Stimulated activated CD4-positive, alpha-beta T cell treated with anti-CD3 and anti-CD28 coated beads, Interleukin-15, amount 100 ng/mL, for 1 hour (primary cell): ENCODE measurements around the gene CDC14A.

Experiments used
- DNase-seq, 2 donors: peaks; one replicate each; pipeline ENCODE4 v3.0.0-alpha.2; 2020; ENCODE audit warnings: low read depth in 1 of 2, low spot score in 1 of 2

Gene CDC14A

DNA sequence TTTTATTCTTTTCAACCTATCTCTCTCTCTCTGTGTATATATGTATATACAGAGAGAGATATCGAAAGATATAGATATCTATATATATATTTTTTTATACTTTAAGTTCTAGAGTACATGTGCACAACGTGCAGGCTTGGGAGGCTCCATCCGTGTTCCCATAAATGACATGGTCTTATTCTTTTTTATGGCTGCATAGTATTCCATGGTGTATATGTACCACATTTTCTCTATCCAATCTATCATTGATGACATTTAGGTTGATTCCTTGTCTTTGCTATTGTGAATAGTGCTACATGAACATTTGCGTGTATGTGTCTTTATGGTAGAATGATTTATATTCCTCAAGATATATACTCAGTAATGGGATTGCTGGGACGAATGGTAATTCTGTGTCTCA lies 130.4 kb downstream of the CDC14A start:
- DNase-seq: no peak

DNA sequence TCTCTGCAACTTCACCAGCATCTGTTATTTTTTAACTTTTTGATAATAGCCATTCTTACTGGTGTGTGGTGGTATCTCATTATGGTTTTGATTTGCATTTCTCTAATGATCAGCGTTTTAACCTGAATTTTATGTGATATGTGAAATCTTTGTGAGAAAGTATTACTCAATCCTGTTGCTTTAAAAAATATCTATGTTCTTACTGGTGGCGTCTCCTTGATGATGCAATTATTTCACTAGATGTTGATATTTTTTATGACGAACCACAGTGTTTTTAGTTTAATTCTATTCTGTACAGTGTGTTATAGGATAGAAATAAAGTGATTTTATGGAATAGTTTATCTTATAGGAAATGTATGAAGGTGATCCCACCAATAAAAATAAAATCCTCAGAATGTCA lies 130.9 kb downstream of the CDC14A start:
- DNase-seq: no peak

DNA sequence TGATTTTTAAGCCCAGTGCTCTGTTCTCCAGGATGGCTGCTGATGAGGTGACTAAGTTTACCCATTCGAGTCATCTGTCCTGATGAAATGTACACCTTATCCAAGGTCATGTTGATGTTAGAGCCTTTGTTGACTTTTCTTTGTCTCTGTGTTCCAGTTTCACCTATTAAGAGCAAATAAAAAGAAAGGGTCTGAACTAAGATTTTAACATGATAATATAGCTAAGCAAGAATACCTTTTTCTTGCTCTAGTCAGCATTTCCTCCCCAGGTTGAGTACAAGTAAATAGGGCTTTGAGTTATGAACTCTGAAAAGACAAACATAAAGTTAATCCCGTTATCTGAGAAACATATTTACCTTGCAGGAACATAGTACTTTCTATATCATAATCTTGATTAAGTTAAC lies 133.6 kb downstream of the CDC14A start:
- no peak for DNase-seq

DNA sequence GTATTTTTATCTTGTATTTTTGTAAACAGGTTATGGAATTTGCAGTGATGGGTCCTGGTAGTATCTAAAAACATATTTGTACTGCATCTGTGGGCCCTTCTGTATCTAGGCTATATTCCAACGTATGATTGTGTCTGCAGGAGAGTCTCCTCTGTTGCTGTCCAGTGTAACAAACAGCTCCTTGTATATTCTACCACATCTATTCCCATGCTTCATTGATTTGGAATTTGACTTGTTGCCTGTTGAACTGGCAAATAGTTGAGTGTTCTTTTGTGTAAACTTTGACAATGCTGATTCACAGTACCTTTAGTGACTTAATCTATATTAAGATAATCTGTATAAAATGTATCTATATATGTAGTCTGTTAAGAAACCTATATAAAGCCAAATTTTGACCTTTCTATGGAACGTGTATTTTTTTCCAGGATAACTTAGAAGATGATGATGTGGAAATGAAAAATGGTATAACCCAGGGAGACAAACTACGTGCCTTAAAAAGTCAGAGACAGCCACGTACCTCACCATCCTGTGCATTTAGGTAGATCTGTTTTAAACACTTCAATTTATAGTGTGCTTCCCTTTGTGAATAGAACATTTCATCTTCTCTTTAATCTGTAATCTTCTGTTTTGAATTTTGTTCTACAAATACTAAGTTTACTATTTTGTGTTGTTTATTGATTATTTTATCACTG lies 142.2 kb downstream of the CDC14A start:
- no peak for DNase-seq

DNA sequence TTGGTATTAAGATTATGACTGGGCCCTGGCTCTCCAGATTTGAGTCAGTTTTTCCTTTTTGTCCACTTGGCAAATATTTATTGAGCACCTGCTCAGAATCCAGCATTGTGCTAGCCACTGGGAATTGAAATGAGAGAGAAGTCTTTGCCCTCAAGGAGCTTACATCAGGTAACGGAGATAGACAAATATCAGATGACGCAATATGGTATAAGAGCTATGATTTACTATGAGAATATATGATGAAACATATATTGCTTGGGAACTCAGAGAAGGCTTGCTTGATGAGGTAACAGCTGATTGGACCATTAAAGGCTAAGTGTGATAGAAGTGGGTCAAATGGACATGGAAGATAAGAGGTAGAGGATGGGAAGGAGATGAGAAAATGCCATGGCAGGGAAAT lies 144.6 kb downstream of the CDC14A start:
- DNase-seq: no peak

DNA sequence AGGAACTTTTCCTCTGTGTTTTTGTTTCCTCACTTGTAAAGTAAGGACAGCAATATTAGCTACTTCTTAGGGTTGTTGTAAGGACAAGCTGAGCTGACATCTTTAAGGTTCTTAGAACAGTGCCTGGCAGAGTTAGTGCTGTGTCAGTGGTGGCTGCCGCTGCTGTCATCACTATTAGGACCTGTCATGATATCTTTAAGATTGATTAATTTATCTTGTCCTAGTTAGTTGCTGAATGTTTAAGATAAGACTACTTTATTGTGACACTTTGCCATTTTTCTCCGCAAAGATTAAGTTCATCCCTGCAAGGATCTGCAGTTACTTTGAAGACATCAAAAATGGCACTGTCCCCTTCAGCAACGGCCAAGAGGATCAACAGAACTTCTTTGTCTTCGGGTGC lies 145.5 kb downstream of the CDC14A start:
- DNase-seq: no peak

DNA sequence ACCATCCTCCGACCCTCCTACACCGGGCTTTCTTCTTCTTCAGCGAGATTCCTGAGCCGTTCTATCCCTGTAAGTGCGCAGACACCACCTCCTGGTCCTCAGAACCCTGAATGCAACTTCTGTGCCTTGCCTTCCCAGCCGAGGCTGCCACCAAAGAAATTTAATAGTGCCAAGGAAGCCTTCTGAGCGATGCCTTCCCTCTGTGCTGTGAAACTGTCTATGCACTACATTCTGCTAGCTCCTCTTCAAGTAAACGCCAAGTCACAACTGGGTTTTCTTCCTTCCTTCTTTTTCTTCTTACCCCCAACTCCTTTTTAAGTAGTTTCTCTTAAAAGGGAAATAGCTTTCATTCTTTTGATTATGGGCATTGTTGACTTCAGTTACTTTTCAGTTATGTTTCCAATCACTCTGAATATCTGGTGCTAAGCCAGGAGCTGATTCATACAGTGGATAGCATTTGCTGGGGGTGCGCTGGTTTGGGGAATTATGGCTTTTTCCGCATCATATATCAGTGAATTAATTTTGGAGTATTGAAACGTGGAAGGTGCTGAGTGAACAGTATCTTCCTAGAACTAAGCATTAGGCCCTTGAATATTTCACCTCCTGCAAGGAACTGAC lies 147.0 kb downstream of the CDC14A start:
- DNase-seq: no peak

DNA sequence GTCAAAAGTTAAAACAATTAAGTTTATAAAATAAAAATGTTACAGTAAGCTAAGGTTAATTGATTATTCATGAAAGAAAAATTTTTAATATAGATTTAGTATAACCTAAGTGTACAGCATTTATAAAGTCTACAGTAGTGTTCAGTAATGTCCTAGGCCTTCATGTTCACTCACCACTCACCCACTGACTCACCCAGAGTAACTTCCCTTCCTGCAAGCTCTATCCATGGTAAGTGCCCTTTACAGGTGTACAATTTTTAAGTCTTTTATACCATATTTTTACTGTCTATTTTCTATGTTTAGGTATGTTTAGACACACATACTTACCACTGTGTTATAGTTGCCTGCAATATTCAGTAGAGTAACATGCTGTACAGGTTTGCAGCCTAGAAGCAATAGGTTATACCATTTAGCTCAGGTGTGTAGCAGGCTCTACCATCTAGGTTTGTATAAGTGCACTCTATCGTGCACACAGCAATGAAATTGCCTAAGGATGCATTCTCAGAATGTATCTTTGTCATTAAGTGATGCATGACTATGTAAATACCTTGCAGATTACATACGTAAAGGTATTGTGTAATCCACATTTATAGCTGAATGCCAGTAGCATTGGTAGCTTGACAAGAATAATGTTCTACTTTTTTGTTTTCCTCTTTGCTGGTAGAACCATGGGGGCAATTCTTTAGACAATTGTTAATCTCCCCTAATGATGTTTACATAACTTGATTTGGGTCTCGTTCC lies 149.9 kb downstream of the CDC14A start:
- no peak for DNase-seq

DNA sequence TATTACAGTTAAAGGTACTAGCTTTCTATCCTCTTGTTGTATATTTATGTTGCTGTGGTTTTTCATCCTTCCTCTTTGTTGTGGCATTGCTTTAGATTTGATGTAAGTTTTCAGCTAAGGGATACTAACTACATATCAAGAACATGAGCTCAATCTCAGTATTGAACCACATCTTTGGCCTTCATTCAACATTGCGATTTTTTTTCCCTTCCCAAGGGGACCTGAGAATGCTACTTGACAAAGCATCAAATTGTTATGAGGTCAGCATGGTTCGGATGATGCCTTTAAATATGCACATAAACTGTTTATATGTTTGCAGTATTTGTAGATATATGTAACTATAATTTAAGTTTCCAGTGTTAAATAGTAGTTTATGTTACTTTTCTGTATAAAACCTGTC lies 153.9 kb downstream of the CDC14A start:
- DNase-seq: no peak

DNA sequence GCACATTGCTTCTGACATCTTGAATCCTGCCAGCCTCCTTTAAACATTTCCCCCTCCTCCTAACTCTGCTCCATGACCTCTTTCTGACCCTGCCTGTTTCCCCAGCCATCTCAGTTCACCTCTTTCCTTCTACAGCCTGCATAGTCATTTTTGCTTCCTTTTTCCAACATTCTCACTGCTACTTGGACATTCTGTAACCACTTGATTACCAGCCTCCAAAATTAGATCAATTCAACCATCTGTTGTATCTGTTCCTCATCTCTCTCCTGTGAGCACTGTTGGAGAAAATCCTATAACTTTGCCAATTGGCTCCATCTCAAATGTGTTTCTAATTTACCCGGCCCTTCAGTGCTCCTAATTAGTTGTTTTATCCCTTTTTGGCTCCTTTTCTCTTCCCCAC lies 158.1 kb downstream of the CDC14A start:
- no peak for DNase-seq

DNA sequence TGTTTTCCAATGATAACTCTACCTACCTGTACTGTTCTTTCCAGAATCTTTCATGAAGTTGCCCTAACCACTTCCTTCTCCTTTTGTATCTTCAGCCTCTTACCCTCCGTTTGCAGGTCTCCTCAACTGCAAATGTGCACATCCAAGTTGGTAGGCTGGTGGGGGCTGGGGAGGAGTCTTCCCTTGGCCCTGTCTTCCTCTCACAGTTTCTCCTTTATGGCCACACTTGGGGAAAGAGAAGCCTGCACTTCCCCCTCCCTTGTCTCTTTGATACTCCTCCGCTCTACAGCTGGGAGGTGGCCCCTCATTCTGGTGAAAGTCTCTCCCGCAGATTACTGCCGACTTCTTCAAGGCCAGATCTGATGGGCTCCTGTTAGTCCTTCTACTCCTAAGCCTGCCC lies 158.8 kb downstream of the CDC14A start:
- DNase-seq: no peak

DNA sequence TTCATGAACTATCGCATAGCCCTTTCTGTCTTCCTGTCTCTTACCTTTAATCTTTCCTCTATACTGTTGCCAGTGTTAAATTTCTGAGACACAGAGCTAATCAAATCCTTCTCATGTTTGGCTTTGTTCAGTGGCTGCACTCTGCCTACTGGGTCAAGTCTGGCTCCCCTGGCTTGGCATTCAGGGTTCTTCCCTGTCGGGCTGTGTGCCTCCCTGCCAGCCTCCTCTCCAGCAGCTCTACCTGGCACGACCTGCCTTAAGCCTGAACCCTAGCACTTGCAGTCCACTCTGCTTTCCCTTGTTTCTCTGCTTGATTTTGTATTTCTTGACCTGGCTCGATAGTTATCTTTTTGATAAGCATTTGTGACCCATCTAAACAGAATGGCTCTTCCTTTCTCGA lies 159.5 kb downstream of the CDC14A start:
- DNase-seq: no peak

DNA sequence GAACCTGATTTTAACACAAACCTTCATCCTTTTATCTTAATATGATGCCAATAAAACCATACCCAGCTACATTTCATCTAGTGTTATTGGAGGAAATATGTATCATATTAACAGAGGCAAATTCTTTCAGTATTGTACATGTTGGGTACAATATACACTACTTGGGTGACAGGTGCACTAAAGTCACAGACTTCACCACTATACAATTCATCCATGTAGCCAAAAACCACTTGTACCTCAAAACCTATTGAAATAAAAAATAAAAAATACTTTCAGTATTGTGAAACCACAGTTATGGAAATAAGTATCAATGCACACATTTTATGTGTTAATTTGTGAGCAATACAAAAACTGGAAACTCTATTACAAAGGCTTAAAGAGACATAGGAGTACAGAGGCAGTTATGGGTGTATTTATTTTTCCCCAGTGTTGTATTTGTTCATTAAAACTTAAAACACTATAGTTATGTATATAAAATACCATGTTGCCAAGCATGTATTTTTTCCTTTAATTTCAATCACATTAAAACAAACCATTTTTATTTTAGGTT lies 160.6 kb downstream of the CDC14A start:
- DNase-seq: no peak

DNA sequence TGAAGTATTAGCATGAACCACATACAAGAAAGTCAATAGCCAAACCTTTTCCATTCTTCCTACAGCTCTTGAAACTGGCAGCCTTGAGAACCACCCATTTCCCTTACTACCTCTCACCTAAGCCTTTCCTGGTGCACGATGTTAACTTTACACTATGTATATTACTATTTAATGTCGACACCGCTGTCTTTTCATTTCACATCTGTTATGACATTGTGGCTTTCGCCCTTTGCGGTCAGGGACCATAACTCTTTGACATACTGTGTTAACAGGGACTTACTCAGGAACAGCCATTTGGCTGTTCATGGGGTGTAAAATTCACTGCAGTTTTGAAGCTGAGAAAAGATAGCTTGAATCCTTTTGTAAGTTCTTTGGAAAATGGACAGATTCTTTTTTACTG lies 164.6 kb downstream of the CDC14A start:
- no peak for DNase-seq

DNA sequence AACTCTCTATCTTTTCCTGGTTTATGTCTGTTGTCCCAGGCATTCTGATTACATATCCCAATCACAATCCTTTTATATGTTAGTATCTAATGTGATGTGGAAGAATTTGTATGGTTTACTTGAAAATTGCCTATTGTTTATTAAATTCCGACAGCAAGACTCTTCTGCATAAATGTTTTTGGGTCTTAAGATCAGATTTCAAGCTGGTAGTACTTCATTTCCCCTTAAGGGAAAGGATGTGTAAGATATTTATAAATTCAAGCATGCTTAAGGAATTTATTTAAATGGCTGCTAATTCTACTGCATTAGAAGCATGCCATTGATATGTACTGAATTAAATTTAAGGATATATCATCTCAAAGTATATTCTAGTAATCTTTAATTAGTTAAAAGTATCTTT lies 165.2 kb downstream of the CDC14A start:
- no peak for DNase-seq

DNA sequence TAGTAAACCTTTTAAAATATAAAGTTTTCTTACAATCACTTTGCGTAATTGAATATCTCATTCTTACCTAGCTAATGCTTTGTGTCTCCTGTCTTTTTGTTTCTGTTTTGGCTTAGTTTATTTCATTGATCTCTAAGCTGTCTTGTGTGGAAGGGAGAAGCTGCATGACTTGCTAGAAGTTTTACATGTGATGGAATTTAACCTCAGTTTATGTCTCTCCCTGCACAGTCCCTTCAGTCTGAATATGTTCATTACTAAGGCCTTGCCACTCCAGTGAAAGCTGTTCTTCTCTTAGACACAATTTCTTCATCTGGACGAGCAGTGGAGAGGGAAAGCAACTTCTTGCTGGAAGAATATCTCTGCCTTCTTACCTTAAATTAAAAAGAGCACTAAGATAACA lies 165.7 kb downstream of the CDC14A start:
- no peak for DNase-seq

DNA sequence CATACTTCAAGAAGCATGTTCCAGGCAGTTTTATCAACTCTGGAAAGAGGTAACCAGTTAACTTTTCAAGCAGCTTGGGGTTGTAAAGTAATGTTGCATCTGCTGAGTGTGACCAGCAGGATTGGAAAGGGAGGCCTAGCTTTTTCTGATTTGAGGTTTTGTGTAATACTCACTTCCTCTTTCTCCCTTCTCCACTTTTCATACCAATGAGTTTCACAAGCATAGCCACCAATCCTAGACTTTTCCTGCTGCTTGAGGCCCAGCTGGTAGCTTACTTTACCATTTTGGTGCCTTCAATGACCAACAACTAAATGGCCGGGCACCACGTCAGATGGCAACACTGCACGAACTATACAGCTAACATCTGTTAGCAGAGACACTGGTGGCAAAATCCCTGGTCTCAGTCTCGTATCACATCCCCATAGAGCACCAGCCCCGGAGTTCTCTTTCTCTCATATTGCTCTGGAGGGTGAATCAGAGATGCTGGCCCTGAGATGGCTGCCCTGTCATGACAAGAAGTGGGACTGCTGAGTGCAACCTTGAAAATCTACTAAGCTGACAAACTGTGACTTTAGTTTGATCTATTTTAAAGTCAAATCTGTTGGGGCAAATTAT lies 170.8 kb downstream of the CDC14A start:
- DNase-seq: no peak

DNA sequence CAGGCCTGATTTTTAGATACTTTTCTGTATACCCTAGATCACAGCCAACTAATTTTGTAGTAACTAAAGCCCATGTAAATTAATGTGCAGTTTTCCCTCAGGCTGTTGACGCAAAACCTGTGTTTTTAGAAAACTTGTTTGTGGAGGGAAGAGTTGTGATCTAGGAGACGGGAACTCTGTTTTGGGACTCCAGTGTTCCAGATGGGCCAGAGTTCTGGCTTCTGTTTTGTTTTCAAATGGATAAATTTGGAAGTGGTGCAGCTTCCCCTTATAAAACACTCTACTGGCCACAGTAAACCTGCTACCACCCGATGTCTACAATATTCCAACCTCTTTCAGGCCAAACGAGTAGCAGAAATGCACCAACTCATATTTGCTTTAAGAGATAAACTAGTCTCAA lies 172.0 kb downstream of the CDC14A start:
- no peak for DNase-seq

DNA sequence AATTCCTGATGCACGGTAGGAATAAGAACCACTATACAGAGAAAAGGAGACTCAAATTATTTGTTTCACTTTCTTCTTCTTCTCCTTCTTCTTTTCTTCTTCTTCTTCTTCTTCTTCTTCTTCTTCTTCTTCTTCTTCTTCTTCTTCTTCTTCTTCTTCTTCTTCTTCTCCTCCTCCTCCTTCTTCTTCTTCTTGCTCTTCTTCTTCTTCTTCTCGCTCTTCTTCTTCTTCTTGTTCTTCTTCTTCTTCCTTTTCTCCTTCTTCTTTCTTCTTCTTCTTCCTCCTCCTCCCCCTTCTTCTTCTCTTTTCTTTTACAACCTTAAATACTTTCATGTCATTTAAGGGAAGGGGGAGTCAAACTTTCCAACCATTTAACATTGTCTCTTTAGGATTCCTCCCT lies 174.6 kb downstream of the CDC14A start:
- no peak for DNase-seq

DNA sequence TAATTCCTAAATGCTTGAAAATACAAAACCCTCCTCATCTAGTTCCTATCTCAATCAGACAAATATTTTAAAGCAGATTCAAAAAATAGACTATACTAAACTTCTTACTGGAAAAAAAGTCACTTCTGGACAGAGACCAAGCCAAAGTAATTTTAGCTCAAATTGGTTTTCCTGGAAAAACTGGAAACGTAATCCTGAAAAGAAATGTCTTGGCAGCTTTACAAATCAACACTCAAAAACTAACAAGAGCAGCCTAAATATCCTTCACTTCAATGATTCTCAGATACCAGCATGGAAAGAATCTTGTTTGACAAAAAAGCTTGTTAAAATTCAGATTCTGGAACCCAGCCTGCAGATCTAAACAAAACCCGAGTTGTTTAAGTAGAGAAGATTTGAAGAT lies 176.6 kb downstream of the CDC14A start:
- DNase-seq: no peak

DNA sequence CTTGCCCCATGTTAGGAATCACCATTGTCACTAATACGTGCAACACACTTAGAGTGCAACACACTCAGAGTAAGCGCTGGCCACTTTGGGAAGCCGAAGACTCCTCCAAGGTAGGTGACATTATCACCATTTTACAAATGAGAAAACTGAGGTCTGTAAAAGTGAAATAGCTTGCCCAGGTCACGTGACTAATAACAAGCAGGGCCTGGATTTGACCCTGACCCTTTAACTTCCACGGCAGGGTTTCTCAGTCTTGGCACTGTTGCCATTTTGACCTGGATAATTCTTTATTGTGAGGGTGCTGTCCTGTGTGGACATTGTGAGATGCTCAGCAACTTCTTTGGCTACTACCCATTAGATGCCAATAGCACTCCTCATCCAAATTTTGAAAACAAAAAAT lies 177.8 kb downstream of the CDC14A start:
- no peak for DNase-seq
